Retina (tissue), 1 donor: Measurements from ENCODE around the gene TPX2.

Source experiments
- DNase-seq: peaks from one replicate; pipeline ENCODE4 v3.0.0-alpha.2; 2016

Gene TPX2, protein sequence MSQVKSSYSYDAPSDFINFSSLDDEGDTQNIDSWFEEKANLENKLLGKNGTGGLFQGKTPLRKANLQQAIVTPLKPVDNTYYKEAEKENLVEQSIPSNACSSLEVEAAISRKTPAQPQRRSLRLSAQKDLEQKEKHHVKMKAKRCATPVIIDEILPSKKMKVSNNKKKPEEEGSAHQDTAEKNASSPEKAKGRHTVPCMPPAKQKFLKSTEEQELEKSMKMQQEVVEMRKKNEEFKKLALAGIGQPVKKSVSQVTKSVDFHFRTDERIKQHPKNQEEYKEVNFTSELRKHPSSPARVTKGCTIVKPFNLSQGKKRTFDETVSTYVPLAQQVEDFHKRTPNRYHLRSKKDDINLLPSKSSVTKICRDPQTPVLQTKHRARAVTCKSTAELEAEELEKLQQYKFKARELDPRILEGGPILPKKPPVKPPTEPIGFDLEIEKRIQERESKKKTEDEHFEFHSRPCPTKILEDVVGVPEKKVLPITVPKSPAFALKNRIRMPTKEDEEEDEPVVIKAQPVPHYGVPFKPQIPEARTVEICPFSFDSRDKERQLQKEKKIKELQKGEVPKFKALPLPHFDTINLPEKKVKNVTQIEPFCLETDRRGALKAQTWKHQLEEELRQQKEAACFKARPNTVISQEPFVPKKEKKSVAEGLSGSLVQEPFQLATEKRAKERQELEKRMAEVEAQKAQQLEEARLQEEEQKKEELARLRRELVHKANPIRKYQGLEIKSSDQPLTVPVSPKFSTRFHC

DNA sequence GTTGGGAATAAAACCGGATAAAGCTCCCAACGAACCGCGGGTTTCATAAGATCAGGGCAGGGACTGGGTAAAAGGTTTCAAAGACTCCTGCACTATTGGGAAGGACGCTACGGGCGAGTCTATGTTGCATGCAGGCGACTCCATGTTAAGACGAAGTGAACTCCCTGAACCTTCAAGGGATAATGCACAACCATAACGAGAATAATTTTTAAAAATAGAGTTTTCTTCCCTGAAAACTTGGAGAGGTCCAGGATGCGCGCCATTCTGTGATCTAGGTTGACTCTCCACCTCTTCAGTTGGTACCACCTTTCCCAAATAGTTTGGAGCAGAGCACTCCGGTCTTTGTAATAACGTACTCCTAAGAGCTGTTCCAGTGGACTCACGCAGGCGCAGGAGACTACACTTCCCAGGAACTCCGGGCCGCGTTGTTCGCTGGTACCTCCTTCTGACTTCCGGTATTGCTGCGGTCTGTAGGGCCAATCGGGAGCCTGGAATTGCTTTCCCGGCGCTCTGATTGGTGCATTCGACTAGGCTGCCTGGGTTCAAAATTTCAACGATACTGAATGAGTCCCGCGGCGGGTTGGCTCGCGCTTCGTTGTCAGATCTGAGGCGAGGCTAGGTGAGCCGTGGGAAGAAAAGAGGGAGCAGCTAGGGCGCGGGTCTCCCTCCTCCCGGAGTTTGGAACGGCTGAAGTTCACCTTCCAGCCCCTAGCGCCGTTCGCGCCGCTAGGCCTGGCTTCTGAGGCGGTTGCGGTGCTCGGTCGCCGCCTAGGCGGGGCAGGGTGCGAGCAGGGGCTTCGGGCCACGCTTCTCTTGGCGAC lies at the start of gene TPX2:
TPX2 (plus strand) TSS at position 562 of the 821 bp plus-strand sequence. CDS start 18,187 bp downstream, outside the sequence.
- peak; percentile 96 for DNase-seq

DNA sequence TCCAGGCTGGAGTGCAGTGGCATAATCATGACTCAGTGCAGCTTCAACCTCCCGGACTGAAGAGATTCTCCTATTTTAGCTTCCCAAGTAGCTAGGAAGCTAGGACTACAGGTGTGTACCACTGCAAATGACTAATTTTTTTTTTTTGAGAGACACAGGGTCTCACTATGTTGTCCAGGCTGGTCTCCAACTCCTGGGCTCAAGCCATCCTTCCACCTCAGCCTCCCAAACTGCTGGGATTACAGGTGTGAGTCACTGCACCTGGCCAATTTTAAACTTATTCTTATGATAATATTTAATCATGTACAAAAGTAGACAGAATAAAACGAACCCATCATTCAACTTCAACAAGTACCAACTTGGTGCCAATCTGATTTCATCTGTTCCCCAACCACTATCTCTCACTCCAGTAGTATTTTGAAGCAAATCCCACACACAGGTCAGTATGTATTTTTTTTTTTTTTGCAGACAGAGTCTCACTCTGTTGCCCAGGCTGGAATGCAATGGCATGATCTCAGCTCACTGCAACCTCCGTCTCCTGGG lies 48.9 kb upstream of the TPX2 start:
- DNase-seq: no peak

DNA sequence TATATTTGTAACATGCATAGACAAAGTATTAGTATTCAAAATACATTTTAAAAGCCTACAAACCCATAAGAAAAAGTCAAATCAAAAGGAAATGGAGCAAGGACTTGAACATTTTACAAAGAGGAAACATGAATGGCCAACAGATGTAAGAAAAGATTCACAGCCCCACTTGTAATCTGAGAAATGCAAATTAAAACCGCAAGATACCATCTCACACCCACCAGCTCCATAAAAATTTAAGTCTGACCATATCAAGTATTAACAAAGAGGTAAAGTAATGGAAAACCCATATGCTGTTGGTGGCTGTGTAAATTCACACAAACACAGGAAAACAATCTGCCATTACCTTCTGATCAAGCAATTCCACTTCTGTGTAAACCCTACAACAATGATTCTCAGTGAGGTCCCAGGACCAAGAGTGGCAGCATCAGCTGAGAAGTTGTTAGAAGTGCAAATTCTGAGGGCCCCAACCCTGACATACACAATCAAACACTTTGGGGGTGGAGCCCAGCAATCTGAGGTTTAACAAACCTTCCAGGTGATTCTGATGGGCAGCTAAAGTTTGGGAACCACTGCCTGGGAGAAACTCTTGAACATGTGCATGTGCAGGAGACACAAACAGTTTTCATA lies 47.3 kb upstream of the TPX2 start:
- no peak for DNase-seq

DNA sequence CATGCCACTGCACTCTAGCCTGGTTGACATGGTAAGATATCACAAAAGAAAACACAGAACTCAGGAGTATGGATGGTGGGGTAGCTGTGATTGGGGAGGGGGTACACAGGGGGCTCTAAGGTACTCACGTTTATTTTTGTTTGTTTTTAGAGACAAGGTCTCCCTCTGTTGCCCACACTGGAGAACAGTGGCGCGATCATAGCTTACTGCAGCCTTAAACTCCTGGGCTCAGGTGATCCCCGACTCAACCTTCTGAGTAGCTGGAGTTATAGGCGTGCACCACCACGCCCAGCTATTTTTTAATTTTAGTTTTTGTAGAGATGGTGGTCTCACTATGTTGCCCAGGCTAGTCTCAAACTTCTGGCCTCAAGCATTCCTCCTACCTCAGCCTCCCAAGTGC lies 45.7 kb upstream of the TPX2 start:
- DNase-seq: no peak

DNA sequence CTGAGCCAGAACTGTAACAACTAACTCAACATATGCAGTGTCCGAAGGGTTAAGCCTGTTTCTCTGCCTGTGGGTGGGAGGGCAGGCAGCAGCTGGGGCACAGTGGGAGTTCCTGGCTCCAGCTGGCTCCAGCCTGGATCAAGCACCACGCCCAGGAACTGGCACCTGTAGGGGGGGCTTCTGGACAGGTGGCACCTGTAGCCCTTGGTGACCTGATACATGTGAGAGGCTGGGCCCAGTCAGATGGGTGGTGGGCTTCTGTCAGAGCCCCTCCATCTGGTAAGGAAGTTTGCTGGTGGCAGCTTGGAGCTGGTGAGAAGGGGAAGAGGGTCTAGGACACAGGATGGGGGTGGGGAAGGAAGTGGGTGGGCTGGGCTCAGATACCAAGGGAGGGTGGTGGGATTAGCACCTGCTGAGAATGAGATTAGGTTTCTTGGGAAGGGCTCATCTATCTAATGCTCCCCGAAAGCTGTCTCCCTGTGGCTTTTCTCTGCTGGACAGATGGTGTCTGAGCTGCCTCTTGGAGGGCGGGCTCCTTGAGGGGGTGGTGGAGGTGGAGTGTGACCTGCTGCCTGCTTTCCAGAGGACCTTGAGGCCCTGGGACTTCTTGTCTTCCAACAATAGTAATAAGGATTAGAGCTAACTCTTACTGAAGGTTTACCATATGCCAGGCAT lies 45.0 kb upstream of the TPX2 start:
- DNase-seq: peak; percentile 69

DNA sequence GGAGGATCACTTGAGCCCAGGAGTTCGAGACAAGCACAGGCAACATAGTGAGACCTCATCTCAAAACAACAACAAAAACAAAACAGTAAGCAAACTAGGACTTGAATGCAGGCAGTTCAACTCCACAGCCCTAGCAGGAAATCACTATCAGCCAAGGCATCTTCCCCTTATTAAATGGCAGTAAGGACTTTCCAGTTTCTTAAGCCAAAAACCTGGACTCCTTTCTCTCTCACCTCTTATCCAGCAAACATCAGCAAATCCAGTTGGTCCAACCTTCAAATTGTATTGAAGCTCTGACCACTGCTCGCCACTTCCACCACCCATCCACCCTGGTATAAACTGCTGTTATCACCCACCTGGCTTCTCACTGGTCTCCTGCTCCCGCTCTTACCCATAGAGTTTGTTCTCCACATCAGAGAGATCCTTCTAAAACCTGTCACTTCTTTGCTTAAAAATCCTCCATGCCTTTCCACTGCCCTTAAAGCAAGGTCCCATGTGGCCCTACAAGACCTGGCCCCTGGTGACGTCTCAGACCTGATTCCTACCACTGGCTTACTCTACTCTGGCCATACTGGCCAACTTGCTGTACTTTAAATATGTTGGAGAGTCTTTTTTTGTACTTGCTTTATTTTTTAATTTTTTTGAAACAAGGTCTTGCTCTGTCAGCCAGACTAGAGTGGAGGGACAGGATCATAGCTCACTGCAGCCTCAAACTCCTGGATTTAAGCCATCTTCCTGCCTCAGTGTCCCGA lies 44.1 kb upstream of the TPX2 start:
- DNase-seq: no peak

- DNase-seq: no peak
Observed at GRCh38 chr20:31695849-31696804, 43.0 kb upstream of the TPX2 start.

- no peak for DNase-seq
Observed at GRCh38 chr20:31698243-31698802, 40.8 kb upstream of the TPX2 start.

DNA sequence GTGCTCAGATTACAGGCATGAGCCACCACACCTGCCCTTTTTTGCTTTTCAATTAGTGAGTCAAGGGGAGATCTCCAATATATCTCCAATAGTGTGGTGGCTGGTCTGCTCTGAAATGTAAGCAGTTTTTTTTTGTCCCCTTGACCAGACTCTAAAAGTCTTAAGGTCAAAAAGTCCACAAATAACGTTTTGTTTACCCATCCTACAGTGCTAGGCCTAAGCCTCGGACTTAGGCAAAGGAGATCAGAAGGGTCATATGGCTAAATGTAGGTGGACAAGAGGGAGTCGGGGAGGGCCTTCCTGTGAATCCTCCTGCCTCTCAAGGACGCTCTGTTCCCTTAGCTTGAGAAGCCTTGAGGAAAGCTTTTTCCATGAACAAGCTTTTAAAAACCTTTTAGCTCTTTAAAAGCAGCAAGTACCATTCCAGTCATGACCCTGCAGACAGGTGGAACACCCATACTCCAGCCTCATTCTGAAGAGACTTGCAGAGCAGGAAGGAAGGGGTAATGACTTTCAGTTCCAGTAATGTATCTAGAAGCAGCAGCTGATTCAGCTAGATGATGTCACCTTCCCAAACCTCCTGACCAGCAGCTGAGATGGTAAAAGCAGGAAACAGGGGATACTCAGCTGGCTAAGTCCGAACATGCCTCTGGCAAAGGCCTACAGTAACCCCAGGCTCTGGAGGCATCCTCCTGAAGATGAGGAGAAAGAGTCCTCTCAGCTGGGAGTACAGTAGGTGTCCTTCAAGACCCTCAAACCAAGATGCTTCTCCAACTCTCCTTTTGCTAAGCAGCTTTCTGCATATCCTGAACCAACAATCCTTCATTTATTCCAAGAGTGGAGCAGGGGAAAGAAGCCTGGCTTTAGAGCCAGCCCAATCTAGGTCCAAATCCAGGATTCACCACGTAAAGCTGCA lies 40.0 kb upstream of the TPX2 start:
- DNase-seq: no peak

DNA sequence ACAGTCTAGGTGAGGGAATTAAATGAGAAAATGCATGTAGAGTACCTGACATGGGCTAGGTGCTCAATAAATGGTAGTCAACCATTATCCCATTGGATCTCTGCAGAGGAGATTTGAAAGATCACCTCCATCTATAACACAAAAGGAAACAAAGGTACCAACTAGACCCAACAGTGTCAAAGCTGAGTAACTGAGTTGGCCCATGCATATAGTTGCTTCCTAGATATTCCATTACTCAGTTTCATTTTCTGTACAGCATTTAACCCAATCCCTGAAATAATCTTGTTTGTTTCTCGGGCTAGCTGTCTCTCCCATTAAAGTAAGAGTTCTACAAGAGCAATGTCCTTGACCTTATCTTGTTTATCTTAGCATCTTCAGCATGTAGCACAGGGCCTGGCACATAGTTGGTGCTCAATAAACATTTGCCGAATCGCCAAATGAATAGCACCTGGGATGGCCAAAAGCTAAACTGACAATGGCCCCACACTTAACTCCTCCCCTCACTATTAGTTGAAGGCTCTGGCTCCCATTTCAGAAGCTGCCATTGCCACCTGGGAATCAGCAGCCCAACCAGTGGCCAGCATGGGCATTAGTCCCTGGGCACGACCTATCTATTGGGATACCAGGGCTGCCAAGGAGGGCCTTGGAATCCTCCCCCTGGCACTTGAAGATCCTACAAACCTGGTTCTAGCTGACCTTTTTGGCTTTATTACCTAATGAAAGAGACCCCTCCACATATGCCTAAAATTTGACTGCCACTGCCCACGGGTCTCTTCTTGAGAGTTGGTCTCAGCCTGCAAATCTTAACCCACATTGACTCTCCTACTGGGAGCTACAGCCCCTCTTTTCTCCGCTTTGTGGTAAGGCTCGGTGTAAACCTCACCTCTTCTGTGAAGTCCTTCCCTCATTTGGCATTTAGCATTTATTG lies 39.0 kb upstream of the TPX2 start:
- no peak for DNase-seq

DNA sequence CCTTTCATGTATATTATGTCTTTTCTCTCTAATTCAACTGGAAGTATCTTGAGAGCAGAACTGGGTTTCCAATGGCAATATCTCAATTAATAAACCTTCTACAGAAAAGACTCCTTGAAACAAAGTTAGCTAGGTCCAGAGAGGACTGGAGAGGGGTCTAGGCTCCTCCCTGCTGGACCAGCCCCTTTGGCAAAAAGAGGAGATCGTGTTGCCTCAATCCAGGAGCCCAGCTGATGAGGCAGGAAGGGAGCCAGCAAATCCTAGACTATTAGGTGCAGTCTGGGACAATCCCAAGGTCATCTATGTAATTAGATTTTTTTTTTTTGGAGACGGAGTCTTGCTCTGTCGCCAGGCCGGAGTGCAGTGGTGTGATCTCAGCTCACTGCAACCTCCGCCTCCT lies 38.3 kb upstream of the TPX2 start:
- no peak for DNase-seq

GRCh38 chr20:31701591-31701990 lies 37.5 kb upstream of the TPX2 start:
- DNase-seq: no peak

GRCh38 chr20:31704225-31705119 lies 34.6 kb upstream of the TPX2 start:
- DNase-seq: no peak

DNA sequence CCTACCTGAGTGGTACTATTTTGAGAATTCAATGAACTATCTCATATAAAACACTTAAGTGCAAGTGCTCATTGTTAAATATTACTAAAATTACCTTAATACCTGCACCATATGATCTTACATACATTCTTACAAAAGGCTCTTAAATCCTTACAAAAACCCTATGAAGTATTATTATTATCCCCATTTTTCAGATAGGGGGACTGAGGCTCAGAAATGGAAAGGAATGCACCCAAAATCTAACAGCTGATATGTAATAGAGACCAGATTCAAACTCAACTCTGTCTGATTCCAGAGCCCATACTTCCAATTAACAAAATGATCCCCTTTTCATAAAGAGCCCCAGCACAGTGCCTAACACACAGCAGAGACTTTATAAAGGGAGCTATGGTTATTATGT lies 33.9 kb upstream of the TPX2 start:
- no peak for DNase-seq

DNA sequence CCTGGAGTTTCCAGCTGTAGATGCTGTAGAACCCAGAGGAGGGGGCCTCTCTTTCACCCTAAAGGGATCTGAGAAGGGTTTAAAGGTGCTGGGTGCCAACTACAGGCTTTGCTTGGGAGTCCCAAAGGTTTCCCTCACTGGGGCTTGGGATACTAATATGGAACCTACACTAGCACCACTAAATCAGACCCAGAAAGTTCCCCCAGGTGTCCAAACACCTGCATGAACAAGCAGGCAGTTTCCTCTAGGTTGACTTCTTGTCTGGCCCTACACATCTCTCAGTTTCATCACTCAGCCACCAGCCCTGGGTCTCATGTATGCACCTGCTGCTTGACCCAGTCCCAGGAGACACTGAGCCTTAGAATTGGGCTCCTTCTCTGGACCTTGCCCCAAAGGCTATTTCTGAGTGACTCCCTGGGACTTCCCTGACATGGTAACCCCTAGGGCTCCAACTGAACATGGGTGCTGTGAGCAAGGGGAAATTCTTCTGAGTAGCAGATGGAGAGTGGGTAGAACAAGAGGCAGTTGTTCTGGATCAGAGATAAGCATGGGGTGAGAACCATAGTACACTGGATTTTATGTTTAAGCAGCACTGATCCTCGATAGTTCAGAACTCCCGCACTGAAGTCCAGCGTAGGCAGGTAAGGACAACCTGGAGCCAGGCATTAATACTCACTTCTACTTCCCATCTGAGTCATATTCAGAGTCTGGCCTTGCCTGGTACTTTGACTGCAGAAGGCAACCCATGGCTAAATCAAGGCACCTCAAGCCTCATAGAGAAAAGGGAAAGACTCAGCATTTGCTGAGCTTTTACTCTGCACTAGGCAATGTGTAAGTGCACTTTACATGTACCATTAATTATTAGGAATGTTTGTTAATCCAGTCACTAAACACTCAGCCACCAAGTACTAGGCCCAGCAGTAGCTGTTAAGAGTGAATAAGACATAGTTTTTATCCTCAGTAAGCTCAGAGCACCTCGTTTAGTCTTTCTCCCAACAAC lies 33.2 kb upstream of the TPX2 start:
- DNase-seq: no peak
